Sigmoid colon (tissue), 7 donors: ENCODE measurements around the gene HOXB1. TPM values are rescaled to one million over a fixed set of nuclear protein-coding genes. Genes with fewer than 3 reads are reported as not detected.

ENCODE experiments used
- DNase-seq: peaks from one replicate; pipeline ENCODE4 v3.0.0-alpha.2; 2019
- H3K27ac ChIP-seq, 4 donors: fragments of 200-600 bp; sonication (generic); one replicate each; pipeline ENCODE4 v1.5.1; 2016 to 2019; ENCODE audit warnings: mild to moderate bottlenecking in 1 of 4
- H3K27me3 ChIP-seq, 3 donors: fragments of 200-600 bp; sonication (generic); one replicate each; pipeline ENCODE4 v1.5.1; 2019; ENCODE audit warnings: mild to moderate bottlenecking in 1 of 3
- H3K36me3 ChIP-seq, 4 donors: fragments of 200-600 bp; sonication (generic); one replicate each; pipeline ENCODE4 v1.5.1; 2016 to 2019
- H3K4me1 ChIP-seq, 4 donors: fragments of 200-600 bp; sonication (generic); one replicate each; pipeline ENCODE4 v1.5.1; 2017 to 2019
- H3K4me3 ChIP-seq, 4 donors: fragments of 200-600 bp; sonication (generic); one replicate each; pipeline ENCODE4 v1.5.1; 2017 to 2019; ENCODE audit warnings: mild to moderate bottlenecking in 2 of 4, moderate library complexity in 1 of 4
- H3K9me3 ChIP-seq, 4 donors: fragments of 200-600 bp in 3 of 4; sonication (generic) in 3 of 4; one replicate each; pipeline versions ENCODE4 v1.5.1 to v1.6.1; 2013 to 2019
- EP300 ChIP-seq, 4 donors: sonication (generic); formaldehyde crosslinking; IDR thresholded peaks; one replicate each; pipeline ENCODE4 v1.6.1; 2017; ENCODE audit warnings: antibody characterized with exemption in 4 of 4
- POLR2A ChIP-seq, 2 donors: fragments of 450-650 bp; IDR thresholded peaks; one replicate each; pipeline ENCODE4 v1.6.1; 2016; ENCODE audit warnings: antibody characterized with exemption in 2 of 2, mild to moderate bottlenecking in 2 of 2, moderate library complexity in 2 of 2
- POLR2AphosphoS5 ChIP-seq, 4 donors: sonication (generic); formaldehyde crosslinking; IDR thresholded peaks; one replicate each; pipeline ENCODE4 v1.6.1; 2017; ENCODE audit warnings: antibody characterized with exemption in 4 of 4
- WGBS, 2 donors: extraction: QIAGEN DNeasy Blood & Tissue Kit; methylation state at CpG; one replicate each; pipeline ENCODE4 v1.1.7; 2013; 5-methylcytosine and 5-hydroxymethylcytosine counted together
- intact Hi-C: fragments of 100-400 bp; cut with DNase I; formaldehyde crosslinking; loops from one replicate; pipeline ENCODE4 v1.15.1; 2023
- polyA plus RNA-seq, 3 donors: library from polyadenylated mRNA; stranded (reverse); fragments of 200-250 nt; gene quantifications; one replicate each; pipeline ENCODE4 v1.2.3, GENCODE V29; 2013
- total RNA-seq, 4 donors: library from RNA; depleted of rRNA; stranded (reverse); fragments of >200 nt; gene quantifications; one replicate each; pipeline ENCODE4 v1.1.0, GENCODE V29; 2016
- TF ChIP-seq, protein P1 (sequence below), 4 experiments: fragments of 450-650 bp in 3 of 4; fragments of 200-600 bp in 1 of 4; IDR thresholded peaks; one replicate each; pipeline ENCODE4 v1.5.1; 2016 to 2019; ENCODE audit warnings: antibody characterized with exemption in 4 of 4, mild to moderate bottlenecking in 3 of 4, moderate library complexity in 2 of 4
- donor health status: healthy with polysubstance abuse.
- donor health status: Bipolar disorder and iron deficiency.
- donor health status: healthy.

The HOXB1 gene
- total and polyA plus RNA-seq, 7 donors: 0.27 to 0.92 (median 0.60) TPM; not detected in 4

DNA sequence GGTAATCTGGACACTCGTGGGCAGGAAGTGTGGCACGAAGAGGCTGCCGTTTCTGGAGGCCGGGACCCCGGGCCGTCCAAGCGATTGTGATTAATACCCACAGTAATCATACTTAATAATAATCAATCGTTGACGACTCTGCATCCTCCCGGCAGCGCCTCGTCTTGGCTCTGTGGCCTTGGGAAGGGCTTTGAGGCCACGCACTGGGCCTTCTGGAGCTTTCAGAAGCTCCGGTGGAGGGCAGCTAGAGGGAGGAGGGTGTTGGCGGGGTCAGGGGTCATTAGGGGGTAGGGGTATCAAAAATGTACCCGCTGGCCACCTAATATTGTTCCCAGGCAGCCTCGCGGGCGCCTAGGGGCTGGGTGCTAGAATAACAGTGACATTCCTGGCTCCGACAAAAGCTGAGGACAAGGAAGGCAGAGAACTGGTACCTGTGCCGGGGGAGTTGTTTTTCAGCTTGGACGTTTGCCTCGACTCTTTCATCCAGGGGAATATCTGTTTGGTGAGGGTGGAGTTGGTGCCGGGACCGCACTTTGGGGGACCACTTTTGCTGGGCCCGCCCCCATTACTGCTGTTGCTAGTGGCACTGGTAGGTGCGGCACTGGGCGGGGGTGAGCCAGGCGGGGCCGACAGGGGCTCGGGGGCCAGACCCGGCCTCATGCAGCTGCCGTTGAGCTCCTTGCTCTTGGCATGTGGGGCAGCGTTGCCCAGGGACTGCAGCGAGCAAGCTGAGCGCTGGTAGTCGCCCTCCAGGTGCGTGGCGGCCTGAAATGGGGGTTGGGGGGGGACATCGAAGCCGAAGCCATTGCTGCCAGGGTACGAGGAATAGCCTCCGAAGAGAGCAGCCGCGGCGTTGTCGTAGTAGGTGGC, 21.0 kb upstream of the HOXB1 start:
- Histone ChIP-seq H3K27me3 (no peaks in the 10 kb centered on the region), H3K27ac (peak overlapping the region; percentile 94 to 99 (median 96)), H3K9me3 (no peaks in the 10 kb centered on the region), H3K4me3 (peak overlapping the region; percentile 9 to 49 (median 36)), H3K36me3 (peaks cover 0 to 10% (median 3%) of the 10 kb centered on the region in 4 donors), H3K4me1 (peaks cover 0 to 96% (median 86%) of the 10 kb centered on the region in 4 donors)
- 86 to 88% methylated on average over 47 of the region's 47 CpGs for WGBS, 2 donors
- DNase-seq: peak; percentile 73
- TF ChIP-seq, protein P1, sequence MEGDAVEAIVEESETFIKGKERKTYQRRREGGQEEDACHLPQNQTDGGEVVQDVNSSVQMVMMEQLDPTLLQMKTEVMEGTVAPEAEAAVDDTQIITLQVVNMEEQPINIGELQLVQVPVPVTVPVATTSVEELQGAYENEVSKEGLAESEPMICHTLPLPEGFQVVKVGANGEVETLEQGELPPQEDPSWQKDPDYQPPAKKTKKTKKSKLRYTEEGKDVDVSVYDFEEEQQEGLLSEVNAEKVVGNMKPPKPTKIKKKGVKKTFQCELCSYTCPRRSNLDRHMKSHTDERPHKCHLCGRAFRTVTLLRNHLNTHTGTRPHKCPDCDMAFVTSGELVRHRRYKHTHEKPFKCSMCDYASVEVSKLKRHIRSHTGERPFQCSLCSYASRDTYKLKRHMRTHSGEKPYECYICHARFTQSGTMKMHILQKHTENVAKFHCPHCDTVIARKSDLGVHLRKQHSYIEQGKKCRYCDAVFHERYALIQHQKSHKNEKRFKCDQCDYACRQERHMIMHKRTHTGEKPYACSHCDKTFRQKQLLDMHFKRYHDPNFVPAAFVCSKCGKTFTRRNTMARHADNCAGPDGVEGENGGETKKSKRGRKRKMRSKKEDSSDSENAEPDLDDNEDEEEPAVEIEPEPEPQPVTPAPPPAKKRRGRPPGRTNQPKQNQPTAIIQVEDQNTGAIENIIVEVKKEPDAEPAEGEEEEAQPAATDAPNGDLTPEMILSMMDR (IDR thresholded peaks at IDR 0.05): no peak
- peak in 1 of 4 donors; percentile 8 for TF ChIP-seq POLR2AphosphoS5 (IDR thresholded peaks at IDR 0.05)
- intact Hi-C loops: no loop called here

DNA sequence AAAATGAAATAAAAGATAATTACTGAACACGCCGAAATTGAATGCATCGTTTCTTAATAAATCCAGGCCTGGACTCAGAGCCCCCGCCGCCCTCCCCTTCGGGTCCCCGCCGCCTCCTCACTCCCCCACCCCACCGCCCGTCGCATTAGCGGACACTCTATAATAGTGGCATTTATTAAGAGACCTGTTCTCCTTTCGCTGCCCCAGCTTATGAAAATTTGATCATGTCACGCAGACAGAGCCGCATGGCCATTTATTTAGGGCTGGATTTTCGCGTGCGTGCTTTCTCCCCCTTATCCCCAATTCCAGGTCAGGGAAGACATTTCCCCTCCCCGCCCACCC, 20.4 kb upstream of the HOXB1 start:
- Histone ChIP-seq H3K36me3 (peaks cover 0 to 10% (median 3%) of the 10 kb centered on the region in 4 donors), H3K4me3 (peak overlapping the region; percentile 10 to 49 (median 36)), H3K9me3 (no peaks in the 10 kb centered on the region), H3K27me3 (no peaks in the 10 kb centered on the region), H3K4me1 (peaks cover 0 to 96% (median 86%) of the 10 kb centered on the region in 4 donors), H3K27ac (peak overlapping the region; percentile 94 to 99 (median 96))
- intact Hi-C loops: no loop called here
- TF ChIP-seq POLR2AphosphoS5 (IDR thresholded peaks at IDR 0.05): no peak
- TF ChIP-seq, protein P1 (IDR thresholded peaks at IDR 0.05): no peak
- TF ChIP-seq EP300 (IDR thresholded peaks at IDR 0.05): no peak
- no peak for TF ChIP-seq POLR2A (IDR thresholded peaks at IDR 0.05)
- no peak for DNase-seq
- 88 to 90% methylated on average over 19 of the region's 19 CpGs for WGBS, 2 donors

DNA sequence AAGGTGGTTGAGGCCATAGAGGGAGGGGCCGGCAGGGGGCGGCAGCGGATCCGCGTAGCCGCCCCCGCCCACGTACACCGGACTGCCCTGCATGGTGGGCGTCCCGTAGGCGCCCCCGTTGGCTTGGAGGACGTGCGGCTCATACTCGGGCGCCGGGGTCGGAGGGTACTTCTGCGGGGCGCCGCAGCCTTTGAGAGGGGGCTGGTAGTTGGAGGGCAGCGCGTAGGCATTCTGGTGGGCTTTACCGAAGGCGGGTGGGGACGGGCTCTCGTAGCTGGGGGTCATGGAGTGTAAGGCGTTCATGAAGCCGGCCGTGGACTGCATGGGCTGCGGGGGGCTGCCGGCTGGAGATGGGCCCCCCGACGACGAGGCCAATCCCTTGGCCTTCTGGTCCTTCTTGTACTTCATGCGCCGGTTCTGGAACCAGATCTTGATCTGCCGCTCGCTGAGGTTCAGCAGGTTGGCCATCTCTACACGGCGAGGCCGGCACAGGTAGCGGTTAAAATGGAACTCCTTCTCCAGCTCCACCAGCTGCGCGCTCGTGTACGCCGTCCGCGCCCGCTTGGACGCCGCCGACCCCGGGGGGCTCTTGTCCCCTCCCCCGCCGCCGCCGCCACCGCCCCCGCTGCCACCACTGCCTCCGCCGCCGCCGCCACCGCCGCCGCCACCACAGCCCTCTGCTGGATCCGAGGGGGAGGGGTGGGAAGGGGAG, 19.8 kb upstream of the HOXB1 start:
- peak overlapping the region; percentile 10 to 49 (median 36) for H3K4me3 ChIP-seq
- no peaks in the 10 kb centered on the region for H3K9me3 ChIP-seq
- peak overlapping the region; percentile 94 to 99 (median 96) for H3K27ac ChIP-seq
- 85 to 91% methylated on average over 70 of the region's 70 CpGs for WGBS, 2 donors
- intact Hi-C loops: no loop called here
- peak; percentile 71 for DNase-seq
- peaks cover 0 to 96% (median 86%) of the 10 kb centered on the region in 4 donors for H3K4me1 ChIP-seq
- H3K27me3 ChIP-seq: no peaks in the 10 kb centered on the region
- peaks cover 0 to 10% (median 3%) of the 10 kb centered on the region in 4 donors for H3K36me3 ChIP-seq
- TF ChIP-seq, protein P1 (IDR thresholded peaks at IDR 0.05): peak in 2 of 4 experiments; percentile 27 to 35
- TF ChIP-seq POLR2AphosphoS5 (IDR thresholded peaks at IDR 0.05): peak in 1 of 4 donors; percentile 10
- TF ChIP-seq EP300 (IDR thresholded peaks at IDR 0.05): no peak

DNA sequence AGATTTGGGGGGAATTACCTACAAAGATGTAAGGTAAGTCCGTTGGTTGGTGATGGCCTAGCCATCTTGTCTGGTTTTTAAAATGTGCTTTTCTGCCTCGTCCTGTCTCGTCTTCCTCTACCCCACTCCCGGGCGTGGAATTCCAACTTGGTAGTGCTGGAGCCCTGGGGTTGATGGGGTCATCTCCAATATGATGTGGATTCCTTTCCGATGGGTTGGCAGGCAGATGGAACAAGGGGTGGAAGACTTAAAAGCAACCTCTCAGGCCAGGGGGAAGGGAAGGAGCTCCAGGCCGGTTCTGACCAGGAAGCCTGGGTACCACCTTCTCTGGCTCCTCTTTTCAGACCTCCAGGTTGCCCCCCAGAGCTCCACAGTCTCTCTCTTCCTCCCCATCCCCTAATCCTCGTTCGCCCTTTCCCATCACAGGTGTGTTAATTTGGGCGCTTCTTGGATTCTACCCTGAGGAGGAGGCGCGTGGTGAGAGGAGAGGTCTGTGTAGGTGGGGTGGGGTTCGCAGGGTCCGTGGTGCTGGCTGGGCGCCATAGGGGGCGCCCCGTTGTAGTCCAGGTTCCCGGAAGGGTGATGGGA, 19.2 kb upstream of the HOXB1 start:
- Histone ChIP-seq H3K4me1 (peaks cover 0 to 98% (median 92%) of the 10 kb centered on the region in 4 donors), H3K36me3 (peaks cover 0 to 10% (median 3%) of the 10 kb centered on the region in 4 donors), H3K27me3 (no peaks in the 10 kb centered on the region), H3K9me3 (no peaks in the 10 kb centered on the region), H3K4me3 (peak overlapping the region in 2 of 4 donors; percentile 35 to 37), H3K27ac (peak overlapping the region; percentile 94 to 99 (median 96))
- intact Hi-C loops: no loop called here
- WGBS, 2 donors: 85 to 88% methylated on average over 18 of the region's 18 CpGs
- DNase-seq: peak; percentile 56
- TF ChIP-seq POLR2AphosphoS5 (IDR thresholded peaks at IDR 0.05): no peak
- TF ChIP-seq POLR2A (IDR thresholded peaks at IDR 0.05): no peak
- TF ChIP-seq, protein P1 (IDR thresholded peaks at IDR 0.05): no peak
- no peak for TF ChIP-seq EP300 (IDR thresholded peaks at IDR 0.05)
